PFSK-1 (cell line): ENCODE measurements around the gene CLDN14.

Experiments used
- FOXP2 ChIP-seq: optimal IDR thresholded peaks from 2 replicates; pipeline ENCODE3; 2011; ENCODE audit warnings: borderline replicate concordance, control low read depth, inconsistent platforms; ENCODE audit not compliant: insufficient read depth; ENCODE audit errors: extremely low read length, extremely low read depth
- POLR2AphosphoS5 ChIP-seq: IDR thresholded peaks from 2 replicates; pipeline ENCODE4 v1.6.1; 2012; ENCODE audit warnings: low read depth, mild to moderate bottlenecking, control low read depth, low read length, moderate library complexity
- REST ChIP-seq, 2 experiments: IDR thresholded peaks; 2 replicates each; pipeline versions ENCODE4 v1.6.1 to v1.8.0; 2011 to 2012; ENCODE audit warnings: low read depth in 2 of 2, low read length in 2 of 2, control low read depth in 1 of 2, inconsistent platforms in 1 of 2, mild to moderate bottlenecking in 1 of 2, moderate library complexity in 1 of 2; ENCODE audit not compliant: insufficient read depth in 1 of 2
- SIN3A ChIP-seq: IDR thresholded peaks from 2 replicates; pipeline ENCODE4 v1.6.1; 2012; ENCODE audit warnings: mild to moderate bottlenecking, low read length, moderate library complexity, borderline replicate concordance; ENCODE audit not compliant: insufficient read depth
- TAF1 ChIP-seq: IDR thresholded peaks from 2 replicates; pipeline ENCODE4 v1.6.1; 2012; ENCODE audit warnings: low read length, control low read depth, borderline replicate concordance; ENCODE audit not compliant: insufficient read depth

CLDN14 gene

GRCh38 chr21:36502365-36502764, 22.4 kb upstream of the CLDN14 start:
- TF ChIP-seq TAF1, result no peak
- no peak for TF ChIP-seq FOXP2
- TF ChIP-seq POLR2AphosphoS5, result no peak
- TF ChIP-seq REST (IDR thresholded peaks at IDR 0.05; ENCODE audit: insufficient read depth in 1 of 2, low read depth in 2 of 2, low read length in 2 of 2), result no peak

DNA sequence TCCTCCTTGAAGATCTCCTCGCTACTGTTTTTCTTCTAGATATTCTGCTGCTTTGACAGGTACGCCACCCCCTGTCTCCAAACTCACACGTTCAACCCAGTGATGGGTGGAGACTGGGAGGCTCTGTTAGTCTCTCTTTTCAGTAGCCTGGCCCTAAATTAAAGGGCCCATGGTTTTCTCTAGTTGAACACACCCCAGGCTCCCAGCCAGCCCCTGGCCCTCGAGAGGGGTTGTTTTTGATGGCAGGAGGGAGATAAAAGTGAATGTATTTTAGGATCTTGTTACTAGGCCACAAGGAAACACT, 21.6 kb upstream of the CLDN14 start:
- TF ChIP-seq TAF1 (no peak), POLR2AphosphoS5 (no peak), SIN3A (no peak), REST (IDR thresholded peaks at IDR 0.05; ENCODE audit: insufficient read depth in 1 of 2, low read depth in 2 of 2, low read length in 2 of 2) (no peak), FOXP2 (no peak)

DNA sequence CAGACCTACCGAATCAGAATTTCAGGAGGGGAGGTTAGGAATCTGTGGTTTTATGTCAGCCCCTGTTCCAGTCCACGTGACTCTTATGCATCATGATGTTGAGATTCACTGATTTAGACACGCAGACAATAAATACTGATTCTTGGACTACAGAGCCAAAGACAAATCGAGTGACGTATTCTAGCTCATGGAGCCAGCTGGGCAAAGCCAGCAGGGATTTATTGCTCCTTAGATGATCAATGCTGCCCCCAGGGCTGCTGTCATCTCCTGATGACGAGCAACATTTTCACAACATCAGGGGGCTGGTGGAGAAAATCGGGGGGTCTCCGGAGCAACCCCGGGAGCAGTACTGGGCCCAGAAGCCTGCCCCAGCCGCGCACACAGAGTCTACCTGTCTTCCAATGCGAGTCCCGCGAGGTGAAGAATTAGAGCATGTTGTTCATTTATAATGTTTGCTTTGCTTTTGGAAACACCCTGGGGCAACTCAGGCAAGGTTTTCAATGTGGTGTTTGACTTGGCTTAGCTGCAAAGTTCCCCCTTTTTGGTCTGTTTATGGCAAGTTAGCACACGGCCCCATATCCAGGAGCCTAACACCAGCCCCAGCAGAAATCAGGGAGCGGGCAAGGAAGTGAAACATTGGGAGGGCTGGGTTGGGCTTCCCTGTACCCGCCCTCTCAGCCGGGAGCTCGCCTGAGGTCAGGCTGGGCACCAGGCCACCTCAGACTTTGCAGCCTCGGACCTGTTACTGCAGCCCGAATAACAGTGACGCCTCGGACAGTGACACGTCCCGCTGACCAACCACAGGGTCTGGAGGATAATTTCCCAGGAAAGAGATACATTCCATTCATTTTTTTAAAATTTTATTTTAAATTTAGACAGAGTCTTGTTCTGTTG, 19.9 kb upstream of the CLDN14 start:
- TF ChIP-seq TAF1, result no peak
- no peak for TF ChIP-seq REST (IDR thresholded peaks at IDR 0.05; ENCODE audit: insufficient read depth in 1 of 2, low read depth in 2 of 2, low read length in 2 of 2)
- TF ChIP-seq SIN3A, result no peak
- no peak for TF ChIP-seq POLR2AphosphoS5
- TF ChIP-seq FOXP2, result no peak

DNA sequence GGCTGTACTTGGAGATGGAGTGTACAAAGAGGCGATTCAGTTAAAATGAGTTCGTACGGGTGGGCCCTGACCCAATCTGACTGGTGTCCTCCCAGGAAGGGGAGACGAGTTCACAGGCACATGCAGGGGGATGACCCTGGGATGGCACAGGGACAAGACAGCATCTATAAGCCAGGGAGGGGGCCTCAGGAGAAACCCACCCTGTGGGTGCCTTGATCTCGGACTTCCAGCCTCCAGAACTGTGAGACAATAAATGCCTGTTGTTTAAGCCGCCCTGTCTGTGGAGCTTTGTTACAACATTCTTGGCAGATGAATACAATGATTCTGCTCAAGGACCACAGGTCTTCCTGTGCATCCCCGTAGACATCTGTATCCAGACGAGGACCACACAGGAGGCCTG, 14.6 kb upstream of the CLDN14 start:
- TF ChIP-seq REST (IDR thresholded peaks at IDR 0.05; ENCODE audit: insufficient read depth in 1 of 2, low read depth in 2 of 2, low read length in 2 of 2), result no peak
- TF ChIP-seq FOXP2, result no peak
- no peak for TF ChIP-seq TAF1
- no peak for TF ChIP-seq SIN3A
- TF ChIP-seq POLR2AphosphoS5, result no peak
